GM19193 (cell line): ENCODE measurements around the gene NPIPA1.
"Not testable (repeated sequence)": the region's sequence is repeated elsewhere in the genome, so short reads cannot be mapped to it uniquely, and the experiment has no call there.

Experiments
- POLR2A ChIP-seq: IDR thresholded peaks from 4 replicates; pipeline ENCODE4 v1.6.1; 2011; ENCODE audit not compliant: insufficient read depth, insufficient read length; ENCODE audit errors: extremely low read depth

The NPIPA1 gene

GRCh38 chr16:14937143-14937542, at the start of gene NPIPA1:
NPIPA1 (plus strand) TSS chr16:14937443; CDS start chr16:14937443, 0 bp downstream.
- not testable (repeated sequence) for TF ChIP-seq POLR2A

DNA sequence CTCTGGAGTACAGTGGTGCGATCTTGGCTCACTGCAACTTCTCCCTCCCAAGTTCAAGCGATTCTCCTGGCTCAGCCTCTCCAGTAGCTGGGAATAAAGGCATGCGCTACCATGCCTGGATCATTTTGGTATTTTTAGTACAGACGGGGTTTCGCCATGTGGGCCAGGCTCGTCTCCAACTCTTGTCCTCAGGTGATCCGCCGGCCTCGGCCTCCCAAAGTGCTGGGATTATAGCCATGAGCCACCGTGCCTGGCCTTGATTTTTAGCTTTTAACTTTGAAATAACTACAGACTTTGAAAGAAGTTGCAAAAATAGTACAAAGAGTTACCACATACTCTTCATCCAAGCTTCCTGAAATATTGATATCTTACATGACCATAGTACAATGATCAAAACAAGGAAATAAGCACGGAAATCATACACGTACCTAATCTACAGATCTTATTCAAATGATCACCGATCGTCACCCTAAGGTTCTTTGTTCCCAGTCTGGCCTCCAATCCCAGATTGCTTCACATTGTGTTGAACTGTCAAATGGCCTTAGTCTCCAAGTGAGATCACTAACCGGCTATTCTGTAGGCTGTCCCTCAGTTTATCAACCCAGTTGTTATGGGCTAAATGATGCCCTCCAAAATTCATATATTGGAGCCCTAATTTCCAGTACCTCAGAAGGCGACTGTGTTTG, 18.4 kb downstream of the NPIPA1 start:
- no peak for TF ChIP-seq POLR2A

DNA sequence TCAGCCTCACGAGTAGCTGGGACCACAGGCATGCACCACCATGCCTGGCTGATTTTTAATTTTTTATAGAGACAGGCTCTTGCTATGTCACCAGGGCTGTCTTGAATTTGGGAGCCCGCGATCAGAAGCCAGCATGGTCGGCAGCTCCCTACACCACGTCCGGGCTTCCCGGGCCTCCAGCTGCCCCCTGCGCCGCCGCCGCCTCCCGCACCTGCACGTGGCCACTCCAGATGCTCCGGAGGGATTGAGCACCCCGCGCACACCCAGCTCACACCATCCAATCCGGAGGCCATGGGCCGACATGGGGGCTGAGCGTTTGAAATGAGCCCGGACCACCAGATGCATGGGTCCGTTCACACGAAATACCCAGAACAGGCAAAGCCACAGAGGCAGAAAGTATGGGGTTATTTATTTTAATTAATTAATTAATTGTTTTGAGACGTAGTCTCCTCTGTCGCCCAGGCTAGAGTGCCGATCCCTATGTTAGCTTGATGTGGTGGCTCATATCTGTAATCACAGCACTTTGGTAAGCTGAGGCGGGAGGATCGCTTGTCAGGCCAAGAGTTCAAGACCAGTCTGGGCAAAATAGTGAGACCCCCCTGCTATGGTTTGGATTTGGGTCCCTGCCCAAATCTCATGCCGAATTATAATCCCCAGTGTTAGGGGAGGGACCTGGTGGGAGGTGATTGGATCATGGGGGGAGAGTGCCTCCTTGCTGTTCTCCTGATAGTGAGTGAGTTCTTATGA, 20.5 kb downstream of the NPIPA1 start:
- no peak for TF ChIP-seq POLR2A

GRCh38 chr16:14958323-14958600, 21.0 kb downstream of the NPIPA1 start:
- TF ChIP-seq POLR2A: no peak

- no peak for TF ChIP-seq POLR2A
These were observed 21.7 kb downstream of the NPIPA1 start for GRCh38 chr16:14958970-14959369.

DNA sequence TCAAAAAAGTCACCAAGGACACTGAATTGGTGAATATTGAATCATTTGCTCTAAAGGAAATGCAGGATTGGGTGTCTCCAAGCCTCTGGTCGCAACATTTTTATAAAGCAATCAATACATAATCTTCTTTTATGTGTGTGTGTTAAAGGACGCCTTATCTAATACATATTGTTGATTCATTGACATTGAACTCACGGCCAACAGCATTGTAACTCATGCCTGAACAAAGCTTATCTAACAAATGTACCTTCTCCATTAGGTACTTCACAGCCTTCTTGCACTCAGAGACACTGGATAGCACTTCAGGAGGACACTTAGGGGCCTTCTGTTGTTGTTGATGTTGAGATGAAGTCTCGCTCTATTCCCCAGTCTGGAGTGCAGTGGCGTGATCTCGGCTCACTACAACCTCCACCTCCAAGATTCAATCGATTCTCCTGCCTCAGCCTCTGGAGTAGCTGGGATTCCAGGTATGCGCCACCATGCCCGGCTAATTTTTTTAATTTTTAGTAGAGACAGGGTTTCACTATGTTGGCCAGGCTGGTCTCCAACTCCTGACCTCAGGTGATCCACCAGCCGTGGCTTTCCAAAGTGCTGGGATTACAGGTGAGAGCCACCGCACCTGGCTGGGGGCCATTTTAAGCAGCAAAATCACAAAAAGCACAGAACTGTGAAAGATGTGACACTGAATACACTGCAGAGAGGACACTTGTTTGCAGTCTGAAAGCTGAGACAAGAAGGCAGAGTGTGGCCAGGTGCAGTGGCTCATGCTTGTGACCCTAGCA, 24.4 kb downstream of the NPIPA1 start:
- TF ChIP-seq POLR2A: no peak

- no peak for TF ChIP-seq POLR2A
These were observed 26.3 kb downstream of the NPIPA1 start for GRCh38 chr16:14963281-14964173.

GRCh38 chr16:14965328-14965727, 28.1 kb downstream of the NPIPA1 start:
- TF ChIP-seq POLR2A: no peak

DNA sequence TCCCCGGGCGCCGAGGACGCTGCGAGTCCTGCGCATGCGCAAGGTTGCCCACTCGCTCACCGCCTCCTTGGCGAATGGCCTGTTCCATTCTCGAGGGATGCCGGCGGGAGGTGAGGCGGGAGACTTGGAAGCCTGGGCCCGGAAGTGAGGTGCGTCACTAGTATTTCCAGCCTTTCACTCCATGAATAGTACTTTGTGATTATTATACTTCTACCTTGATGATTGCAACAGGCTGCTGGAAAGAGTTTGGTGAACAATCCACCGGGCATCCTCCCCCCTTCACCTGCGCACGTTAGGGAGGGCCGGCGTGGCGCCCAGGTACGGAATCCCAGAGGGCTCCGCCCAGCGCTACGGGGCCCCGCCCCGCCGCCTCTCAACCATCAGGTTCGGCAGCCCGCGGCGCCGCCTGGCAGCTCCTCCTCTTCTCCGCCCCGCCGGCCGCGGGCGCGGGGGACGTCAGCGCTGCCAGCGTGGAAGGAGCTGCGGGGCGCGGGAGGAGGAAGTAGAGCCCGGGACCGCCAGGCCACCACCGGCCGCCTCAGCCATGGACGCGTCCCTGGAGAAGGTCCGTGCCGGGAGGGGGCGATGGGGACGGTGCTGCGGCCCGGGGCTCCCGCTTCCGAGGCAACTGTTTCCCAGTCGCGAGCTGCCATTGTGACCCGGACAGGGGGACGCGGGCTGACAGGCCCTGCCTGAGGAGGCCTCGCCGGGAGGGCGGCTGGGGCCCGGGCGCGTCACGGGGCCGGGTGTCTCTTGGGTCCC, 37.6 kb downstream of the NPIPA1 start, which contains the start of gene PDXDC1:
Gene PDXDC1 (plus strand): TSS at position 371 of the 762 bp plus-strand sequence. CDS start 174 bp downstream, at position 545.
- TF ChIP-seq POLR2A: peak; percentile 79
